GM12873 (cell line): Measurements from ENCODE around the gene GORASP2.

Source experiments
- CTCF ChIP-seq: IDR thresholded peaks from 2 replicates; pipeline ENCODE4 v1.5.1; 2012; ENCODE audit warnings: low read depth, mild to moderate bottlenecking, moderate library complexity, low read length, control low read depth; ENCODE audit not compliant: insufficient read depth; ENCODE audit errors: missing control alignments

The GORASP2 gene

GRCh38 chr2:170950221-170950761 is 21.2 kb downstream of the GORASP2 start:
- no peak for TF ChIP-seq CTCF

GRCh38 chr2:170953941-170954340 is 24.9 kb downstream of the GORASP2 start:
- no peak for TF ChIP-seq CTCF

GRCh38 chr2:170963386-170963785 is 34.3 kb downstream of the GORASP2 start:
- TF ChIP-seq CTCF: no peak

GRCh38 chr2:170965446-170966225 is 36.6 kb downstream of the GORASP2 start:
- TF ChIP-seq CTCF: no peak

- peak; percentile 33 for TF ChIP-seq CTCF
Observed at GRCh38 chr2:170966648-170967396, 37.8 kb downstream of the GORASP2 start.

- no peak for TF ChIP-seq CTCF
Observed at GRCh38 chr2:170967553-170967952, 38.5 kb downstream of the GORASP2 start.
